Left kidney (tissue), 2 donors: Measurements from ENCODE around the gene UBAP1. TPM values are rescaled to one million over a fixed set of nuclear protein-coding genes. Genes with fewer than 3 reads are reported as not detected.
"Not testable (repeated sequence)": the region's sequence is repeated elsewhere in the genome, so short reads cannot be mapped to it uniquely, and the experiment has no call there.

Experiments used
- DNase-seq: peaks from one replicate; pipeline ENCODE4 v3.0.0-alpha.2; 2013
- polyA plus RNA-seq: library from polyadenylated mRNA; unstranded; fragments of 120-200 nt; gene quantifications from one replicate; pipeline ENCODE4 v1.2.1, GENCODE V29; 2013; ENCODE audit not compliant: insufficient read length

UBAP1 gene
- polyA plus RNA-seq, 1 donor: 59.0 TPM

GRCh38 chr9:34177593-34178435 lies 1.0 kb upstream of the UBAP1 start:
- no peak for DNase-seq

- peak; percentile 77 for DNase-seq
Observed at GRCh38 chr9:34179213-34180136, 632 bp downstream of the UBAP1 start.

GRCh38 chr9:34185778-34186551 lies 7.1 kb downstream of the UBAP1 start:
- DNase-seq: no peak

- DNase-seq: no peak
Observed at GRCh38 chr9:34187891-34188240, 9.0 kb downstream of the UBAP1 start.

DNA sequence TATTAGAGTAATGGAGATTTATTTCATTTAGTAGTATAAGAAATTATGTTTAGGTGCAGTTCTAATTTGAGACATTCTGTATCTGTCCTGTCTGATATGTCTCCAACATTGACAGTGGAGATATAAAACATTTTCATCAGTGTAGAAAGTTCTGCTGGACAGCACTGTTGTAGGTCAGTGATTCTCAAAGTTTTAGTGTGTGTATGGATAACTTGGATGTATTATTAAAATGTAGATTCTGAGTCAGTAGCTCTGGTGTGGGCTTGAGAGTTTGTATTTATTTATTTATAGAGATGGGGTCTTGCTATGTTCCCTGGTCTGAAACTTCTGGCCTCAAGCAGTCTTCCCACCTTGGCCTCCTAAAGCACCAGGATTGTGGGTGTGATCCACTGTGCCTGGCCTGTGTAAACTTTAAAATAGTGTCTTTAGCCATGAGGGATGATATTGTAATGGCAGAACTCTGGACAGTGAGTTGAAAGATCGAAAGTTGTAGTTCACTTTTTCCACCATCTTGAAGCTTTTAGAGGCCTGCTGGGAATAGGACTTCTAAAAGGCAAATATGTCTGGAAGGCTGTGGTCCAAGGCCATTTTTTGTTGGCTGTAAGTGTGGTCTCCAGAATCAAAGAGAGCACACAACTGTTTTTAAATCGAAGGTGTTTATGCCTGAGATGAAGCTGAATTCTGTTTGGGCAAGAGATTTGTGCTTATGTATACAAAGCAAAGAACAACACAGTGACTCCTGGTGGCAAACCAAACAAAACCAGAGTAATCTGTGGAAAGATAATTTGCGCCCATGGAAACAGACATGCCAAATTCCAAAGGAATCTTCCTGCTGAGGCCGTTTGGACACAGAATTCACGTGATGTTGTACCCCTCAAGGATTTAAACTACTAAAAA lies 12.4 kb downstream of the UBAP1 start:
- no peak for DNase-seq

DNA sequence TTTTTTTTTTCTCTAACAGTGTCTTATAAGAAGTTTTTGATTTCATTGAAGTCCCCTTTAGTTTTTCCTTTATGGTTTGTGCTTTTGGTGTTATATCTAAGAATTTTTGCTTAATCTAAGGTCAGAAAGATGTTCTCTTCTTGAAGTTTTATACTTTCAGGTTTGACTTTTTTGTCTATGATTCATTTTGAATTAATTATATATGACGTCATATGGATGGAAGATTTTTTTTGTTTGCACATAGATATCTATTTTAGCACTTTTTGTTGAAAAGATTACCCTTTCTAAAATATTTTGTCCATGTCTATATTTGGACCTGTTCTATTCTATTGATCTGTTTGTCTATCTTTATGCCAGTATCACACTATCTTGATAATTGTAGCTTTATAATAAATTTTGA lies 16.3 kb downstream of the UBAP1 start:
- DNase-seq: no peak

GRCh38 chr9:34197286-34197685 lies 18.4 kb downstream of the UBAP1 start:
- DNase-seq: not testable (repeated sequence)

- DNase-seq: no peak
Observed at GRCh38 chr9:34197756-34198711, 19.2 kb downstream of the UBAP1 start.

DNA sequence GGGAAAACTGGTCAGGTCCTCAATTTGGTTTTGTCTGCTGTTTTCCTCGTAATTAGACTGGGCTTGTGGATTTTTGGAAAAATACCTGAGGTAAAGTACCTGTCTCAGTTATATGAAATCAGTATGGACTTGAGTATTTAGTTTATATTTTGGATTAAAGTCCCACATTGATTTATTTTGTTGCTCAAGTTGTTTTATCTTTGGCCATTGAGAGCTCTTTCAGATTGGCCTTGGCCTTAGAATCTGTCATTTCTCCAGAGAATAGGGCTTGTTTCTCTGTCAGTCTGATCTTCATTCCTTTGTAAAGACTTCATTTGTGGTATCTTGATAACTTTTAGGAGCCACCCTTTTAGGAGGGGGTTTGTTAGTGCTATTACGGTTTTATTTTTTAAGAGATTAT lies 21.2 kb downstream of the UBAP1 start:
- no peak for DNase-seq

DNA sequence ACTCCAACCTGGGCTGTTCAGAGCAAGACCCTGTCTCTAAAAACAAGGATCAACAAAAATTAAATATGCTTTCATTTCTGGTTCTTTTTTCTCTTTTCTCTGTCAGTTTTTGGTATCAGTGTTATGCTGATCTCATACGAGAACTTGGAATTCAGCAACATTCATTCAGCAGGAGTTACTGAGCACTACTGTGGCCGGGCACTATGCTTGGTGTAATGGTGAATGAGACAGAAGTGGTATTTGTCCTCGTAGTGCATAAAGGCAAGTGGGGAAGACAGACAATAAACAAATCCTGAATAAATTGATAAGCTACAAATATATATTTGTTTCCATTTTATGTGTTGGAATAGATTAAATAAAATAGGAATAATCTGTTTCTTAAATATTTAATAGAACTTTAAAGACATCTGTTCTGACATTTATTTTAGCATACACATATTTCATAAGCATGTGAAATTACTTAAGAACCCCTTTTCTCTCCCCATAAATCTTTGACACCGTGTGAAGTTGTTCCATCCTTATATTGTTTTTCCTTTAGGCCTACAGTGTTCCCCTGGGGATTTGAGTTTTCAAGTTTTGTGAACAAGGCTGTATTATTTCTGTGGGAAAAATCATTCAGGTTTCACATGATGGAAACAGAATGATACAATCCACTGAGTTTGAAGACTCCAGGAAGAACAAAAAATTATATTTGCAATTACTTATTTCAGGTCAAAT lies 24.6 kb downstream of the UBAP1 start:
- no peak for DNase-seq

DNA sequence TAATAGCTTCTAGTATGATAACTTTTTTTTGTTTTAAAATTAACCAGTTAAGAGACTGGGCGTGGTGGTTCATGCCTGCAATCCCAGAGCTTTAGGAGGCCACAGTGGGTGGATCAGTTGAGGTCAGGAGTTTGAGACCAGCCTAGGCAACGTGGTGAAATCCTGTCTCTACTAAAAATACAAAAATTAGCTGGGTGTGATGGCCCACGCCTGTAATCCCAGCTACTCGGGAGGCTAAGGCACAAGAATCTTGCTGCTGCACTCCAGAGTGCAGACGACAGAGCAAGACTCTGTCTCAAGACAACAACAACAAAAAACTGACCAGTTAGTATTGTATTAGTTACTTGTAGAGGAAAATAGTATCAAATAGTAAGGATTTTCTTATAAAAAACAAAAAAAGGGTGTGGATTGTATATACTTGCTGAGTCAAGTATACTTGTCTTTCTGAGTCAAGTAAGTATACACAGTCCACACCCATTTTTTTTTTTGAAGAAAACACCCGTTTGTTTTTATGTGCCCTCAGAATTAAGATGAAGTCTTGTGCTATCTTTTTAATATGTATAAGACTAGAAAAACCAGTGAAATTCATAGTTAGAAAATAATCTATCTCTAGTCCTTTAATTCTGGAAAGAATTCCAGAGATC lies 25.3 kb downstream of the UBAP1 start:
- DNase-seq: no peak

GRCh38 chr9:34205102-34205501 lies 26.3 kb downstream of the UBAP1 start:
- no peak for DNase-seq

DNA sequence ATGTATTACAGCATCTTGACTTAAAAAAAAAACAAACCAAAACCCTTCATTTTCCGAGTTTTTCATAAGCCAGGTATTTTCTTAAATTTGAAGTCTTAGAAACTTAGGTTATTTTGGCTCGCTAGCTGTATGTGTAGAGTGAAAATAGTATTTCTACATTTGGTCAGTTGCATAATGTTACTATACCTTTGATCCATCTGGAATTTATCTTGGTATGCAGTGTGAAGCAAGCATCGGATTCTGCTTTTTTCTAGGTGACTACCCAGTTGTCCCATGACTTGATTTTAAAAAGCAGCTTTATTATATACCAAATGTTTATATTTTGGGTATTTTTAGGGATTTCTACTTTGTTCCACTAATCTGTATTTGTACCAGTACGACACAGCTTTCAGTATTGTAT lies 27.7 kb downstream of the UBAP1 start:
- DNase-seq: no peak

- no peak for DNase-seq
Observed at GRCh38 chr9:34211395-34211794, 32.6 kb downstream of the UBAP1 start.

DNA sequence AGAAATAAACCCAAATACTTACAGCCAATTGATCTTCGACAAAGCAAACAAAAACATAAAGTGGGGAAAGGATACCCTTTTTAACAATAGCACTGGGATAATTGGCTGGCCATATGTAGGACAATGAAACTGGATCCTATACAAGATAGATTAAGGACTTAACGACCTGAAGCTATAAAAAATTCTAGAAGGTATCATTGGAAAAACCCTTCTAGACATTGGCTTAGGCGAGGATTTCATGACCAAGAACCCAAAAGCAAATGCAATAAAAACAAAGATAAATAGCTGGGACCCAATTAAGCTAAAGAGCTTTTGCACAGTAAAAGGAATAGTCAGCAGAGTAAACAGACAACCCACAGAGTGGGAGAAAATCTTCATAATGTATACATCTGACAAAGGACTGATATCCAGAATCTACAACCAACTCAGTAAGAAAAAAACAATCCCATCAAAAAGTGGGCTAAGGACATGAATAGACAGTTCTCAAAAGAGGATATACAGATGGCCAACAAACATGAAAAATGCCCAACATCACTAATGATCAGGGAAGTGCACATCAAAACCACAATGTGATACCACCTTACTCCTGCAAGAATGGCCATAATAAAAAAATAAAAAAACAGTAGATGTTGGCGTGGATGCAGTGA lies 35.6 kb downstream of the UBAP1 start:
- not testable (repeated sequence) for DNase-seq

GRCh38 chr9:34216325-34216724 lies 37.5 kb downstream of the UBAP1 start:
- DNase-seq: no peak

- DNase-seq: not testable (repeated sequence)
Observed at GRCh38 chr9:34217015-34217414, 38.2 kb downstream of the UBAP1 start.

DNA sequence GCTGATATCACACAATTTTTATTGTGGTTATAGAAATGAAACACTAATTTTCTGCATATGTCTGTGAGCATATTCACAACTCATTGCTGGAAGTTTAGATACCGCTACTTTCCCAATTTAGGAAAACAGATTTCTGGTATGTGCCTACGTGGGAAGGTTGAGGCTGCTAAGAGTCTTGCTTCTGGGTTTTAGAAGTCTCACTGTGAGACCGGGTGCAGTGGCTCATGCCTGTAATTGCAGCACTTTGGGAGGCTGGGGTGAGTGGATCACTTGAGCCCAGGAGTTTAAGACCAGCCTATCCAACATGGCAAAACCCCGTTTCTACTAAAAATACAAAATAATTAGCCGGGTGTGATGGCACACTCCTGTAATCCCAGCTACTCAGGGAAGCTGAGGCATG lies 39.6 kb downstream of the UBAP1 start:
- no peak for DNase-seq
